H9 (cell line): Measurements from ENCODE around the gene COMMD1. TPM values are rescaled to one million over a fixed set of nuclear protein-coding genes. Genes with fewer than 3 reads are reported as not detected.
"Not testable (repeated sequence)": the region's sequence is repeated elsewhere in the genome, so short reads cannot be mapped to it uniquely, and the experiment has no call there.

Experiments
- DNase-seq: peaks from one replicate; pipeline ENCODE4 v3.0.0-alpha.2; 2017
- H2AFZ ChIP-seq: one replicate; pipeline ENCODE4 v1.6.1; 2013; ENCODE audit warnings: mild to moderate bottlenecking, low read length, control low read depth, moderate library complexity
- H2AK5ac ChIP-seq: 2 replicates; pipeline ENCODE4 v1.6.1; 2013; ENCODE audit warnings: low read length, control low read depth, mixed read lengths; ENCODE audit not compliant: insufficient read length
- H2BK120ac ChIP-seq: one replicate; pipeline ENCODE4 v1.6.1; 2013; ENCODE audit warnings: low read depth, mild to moderate bottlenecking, low read length, control low read depth, inconsistent platforms; ENCODE audit not compliant: poor library complexity, severe bottlenecking
- H2BK12ac ChIP-seq: 2 replicates; pipeline ENCODE4 v1.6.1; 2013; ENCODE audit warnings: low read length, control low read depth, mixed read lengths, low read depth; ENCODE audit not compliant: insufficient read length
- H2BK15ac ChIP-seq: 2 replicates; pipeline ENCODE4 v1.6.1; 2013; ENCODE audit warnings: low read depth, low read length, control low read depth
- H2BK20ac ChIP-seq: one replicate; pipeline ENCODE4 v1.6.1; 2013; ENCODE audit warnings: low read depth, mild to moderate bottlenecking, low read length, control low read depth, inconsistent platforms; ENCODE audit not compliant: poor library complexity, severe bottlenecking
- H2BK5ac ChIP-seq: 2 replicates; pipeline ENCODE4 v1.6.1; 2013; ENCODE audit warnings: low read length, control low read depth, mixed read lengths; ENCODE audit not compliant: insufficient read length
- H3K14ac ChIP-seq: 2 replicates; pipeline ENCODE4 v1.6.1; 2013; ENCODE audit warnings: low read length, control low read depth; ENCODE audit not compliant: insufficient read depth
- H3K18ac ChIP-seq: 2 replicates; pipeline ENCODE4 v1.6.1; 2013; ENCODE audit warnings: low read depth, mild to moderate bottlenecking, mixed read lengths, low read length, control low read depth; ENCODE audit not compliant: insufficient read length
- H3K23ac ChIP-seq: 2 replicates; pipeline ENCODE4 v1.6.1; 2013; ENCODE audit warnings: low read length, control low read depth, mixed read lengths, low read depth; ENCODE audit not compliant: insufficient read length
- H3K23me2 ChIP-seq: 2 replicates; pipeline ENCODE4 v1.6.1; 2013; ENCODE audit warnings: low read depth, mild to moderate bottlenecking, mixed read lengths, low read length, control low read depth; ENCODE audit not compliant: insufficient read length, poor library complexity, severe bottlenecking
- H3K27ac ChIP-seq: 2 replicates; pipeline ENCODE4 v1.5.1; 2013; ENCODE audit warnings: low read length, control low read depth, mixed read lengths, low read depth; ENCODE audit not compliant: insufficient read length
- H3K27me3 ChIP-seq: 2 replicates; pipeline ENCODE4 v1.6.1; 2013; ENCODE audit warnings: low read length, control low read depth, inconsistent platforms; ENCODE audit not compliant: insufficient read depth
- H3K4ac ChIP-seq: 2 replicates; pipeline ENCODE4 v1.6.1; 2013; ENCODE audit warnings: low read depth, mild to moderate bottlenecking, control low read depth, inconsistent platforms, low read length, moderate library complexity
- H3K4me1 ChIP-seq: 2 replicates; pipeline ENCODE4 v1.6.1; 2013; ENCODE audit warnings: low read length, control low read depth, inconsistent platforms; ENCODE audit not compliant: insufficient read depth
- H3K4me2 ChIP-seq: 2 replicates; pipeline ENCODE4 v1.6.1; 2013; ENCODE audit warnings: low read length, control low read depth, mixed read lengths; ENCODE audit not compliant: insufficient read length, insufficient read depth
- H3K56ac ChIP-seq: 2 replicates; pipeline ENCODE4 v1.6.1; 2013; ENCODE audit warnings: low read depth, mild to moderate bottlenecking, mixed read lengths, low read length, control low read depth; ENCODE audit not compliant: insufficient read length
- H3K79me1 ChIP-seq: 2 replicates; pipeline ENCODE4 v1.6.1; 2013; ENCODE audit warnings: low read depth, mild to moderate bottlenecking, moderate library complexity, low read length, control low read depth, inconsistent platforms; ENCODE audit not compliant: insufficient read depth, poor library complexity, severe bottlenecking
- H3K79me2 ChIP-seq: 2 replicates; pipeline ENCODE4 v1.6.1; 2013; ENCODE audit warnings: low read length, control low read depth, inconsistent platforms; ENCODE audit not compliant: insufficient read depth
- H3K9ac ChIP-seq: 2 replicates; pipeline ENCODE4 v1.6.1; 2013; ENCODE audit warnings: low read length, control low read depth, mixed read lengths; ENCODE audit not compliant: insufficient read length; ENCODE audit errors: extremely low read depth
- H3K9me3 ChIP-seq: one replicate; pipeline ENCODE4 v1.6.1; 2013; ENCODE audit warnings: low read depth, low read length, inconsistent platforms; ENCODE audit not compliant: control insufficient read depth
- H3T11ph ChIP-seq: one replicate; pipeline ENCODE4 v1.6.1; 2013; ENCODE audit warnings: mild to moderate bottlenecking, low read length, control low read depth, inconsistent platforms
- H4K20me1 ChIP-seq: one replicate; pipeline ENCODE4 v1.6.1; 2013; ENCODE audit not compliant: control insufficient read depth, insufficient read length, insufficient read depth
- H4K5ac ChIP-seq: 2 replicates; pipeline ENCODE4 v1.6.1; 2013; ENCODE audit warnings: low read depth, mild to moderate bottlenecking, mixed read lengths, low read length, control low read depth; ENCODE audit not compliant: insufficient read length
- H4K8ac ChIP-seq: replicated peaks from 2 replicates; pipeline ENCODE4 v1.6.1; 2013; ENCODE audit warnings: low read length, control low read depth, mixed read lengths, low read depth; ENCODE audit not compliant: insufficient read length
- H4K91ac ChIP-seq: 2 replicates; pipeline ENCODE4 v1.6.1; 2013; ENCODE audit warnings: low read depth, mild to moderate bottlenecking, moderate library complexity, mixed read lengths, low read length, control low read depth; ENCODE audit not compliant: insufficient read length
- H3K27ac Mint-ChIP-seq, 3 experiments: 2 replicates in 2 of 3; 3 replicates in 1 of 3; pipeline ENCODE4 v1.8.0; 2020 to 2021; ENCODE audit warnings: mixed read lengths in 3 of 3, mild to moderate bottlenecking in 1 of 3, moderate library complexity in 1 of 3
- H3K27me3 Mint-ChIP-seq: 2 replicates; pipeline ENCODE4 v1.8.0; 2021; ENCODE audit warnings: low read depth, mild to moderate bottlenecking, moderate library complexity, mixed read lengths
- H3K36me3 Mint-ChIP-seq, 3 experiments: 2 replicates in 2 of 3; 3 replicates in 1 of 3; pipeline ENCODE4 v1.8.0; 2020 to 2021; ENCODE audit warnings: low read depth in 3 of 3, mixed read lengths in 3 of 3; ENCODE audit not compliant: insufficient read depth in 1 of 3
- H3K4me1 Mint-ChIP-seq, 2 experiments: 2 replicates each; pipeline ENCODE4 v1.8.0; 2020; ENCODE audit warnings: mixed read lengths in 2 of 2
- H3K4me3 Mint-ChIP-seq, 2 experiments: 2 replicates in 1 of 2; 3 replicates in 1 of 2; pipeline ENCODE4 v1.8.0; 2020 to 2021; ENCODE audit warnings: mild to moderate bottlenecking in 2 of 2, mixed read lengths in 2 of 2, moderate library complexity in 1 of 2
- H3K9me3 Mint-ChIP-seq, 2 experiments: 2 replicates in 1 of 2; 3 replicates in 1 of 2; pipeline ENCODE4 v1.8.0; 2020; ENCODE audit warnings: mild to moderate bottlenecking in 2 of 2, mixed read lengths in 2 of 2, moderate library complexity in 1 of 2
- CTCF ChIP-seq: fragments of 200-600 bp; sonication (generic); conservative IDR thresholded peaks from 3 replicates; pipeline ENCODE4 v1.8.0; 2021; ENCODE audit warnings: antibody characterized with exemption, mild to moderate bottlenecking
- WGBS: extraction: QIAGEN DNeasy Blood & Tissue Kit; methylation state at CpG from one replicate; pipeline ENCODE4 v1.1.7; 2013; ENCODE audit warnings: missing lambda C conversion rate, low lambda C conversion rate, mixed read lengths; ENCODE audit not compliant: insufficient read length; ENCODE audit errors: extremely low coverage; 5-methylcytosine and 5-hydroxymethylcytosine counted together
- total RNA-seq: library from RNA; stranded (reverse); gene quantifications from 2 replicates; pipeline ENCODE4 v1.2.1, GENCODE V29; 2021

COMMD1 gene
- total RNA-seq, 1 experiment from 2014 or later, result 31.5 TPM

- no peaks in the 10 kb centered on the region for H3K27me3 ChIP-seq
- H3K9ac ChIP-seq, result no peak overlapping the region
- DNase-seq, result no peak
- Mint-ChIP-seq H3K4me1 (peaks cover 11 to 19% of the 10 kb centered on the region in 2 experiments), H3K36me3 (0 out of 7 replicates have a peak, but pooled peaks cover 0 to 2% (median 0%) of the 10 kb centered on the region in 3 experiments), H3K27me3 (no peaks in the 10 kb centered on the region), H3K27ac (no peak overlapping the region; a peak in 1 of 7 replicates), H3K4me3 (no peak overlapping the region), H3K9me3 (no peaks in the 10 kb centered on the region)
- H3K4me2 ChIP-seq, result no peak overlapping the region
- no peak overlapping the region for H2BK120ac ChIP-seq
- H2BK5ac ChIP-seq, result no peak overlapping the region
- no peak overlapping the region for H2BK20ac ChIP-seq
- no peaks in the 10 kb centered on the region for H3K23me2 ChIP-seq
- no peak overlapping the region for H2BK12ac ChIP-seq
- no peak overlapping the region for H2AFZ ChIP-seq
- H3K79me2 ChIP-seq, result no peaks in the 10 kb centered on the region
- H3K27ac ChIP-seq, result no peak overlapping the region
- H3K4me1 ChIP-seq, result peaks cover 2% of the 10 kb centered on the region; the same call in 1 of the 2 replicates
- no peak overlapping the region for H4K91ac ChIP-seq
- H3T11ph ChIP-seq, result no peak overlapping the region
- H4K20me1 ChIP-seq, result no peaks in the 10 kb centered on the region
- no peak for TF ChIP-seq CTCF
- no peak overlapping the region for H2BK15ac ChIP-seq
- no peak overlapping the region for H3K56ac ChIP-seq
- no peak overlapping the region for H4K8ac ChIP-seq
- H3K4ac ChIP-seq, result no peak overlapping the region
- WGBS, result no CpG with 5 or more reads among the region's 5 CpGs
- H4K5ac ChIP-seq, result no peak overlapping the region
- no peak overlapping the region for H3K14ac ChIP-seq
- no peaks in the 10 kb centered on the region for H3K9me3 ChIP-seq
- H3K79me1 ChIP-seq, result no peaks in the 10 kb centered on the region
- H2AK5ac ChIP-seq, result no peak overlapping the region
- no peak overlapping the region for H3K18ac ChIP-seq
- no peak overlapping the region for H3K23ac ChIP-seq
Measured at GRCh38 chr2:62145478-62146100, 240.1 kb downstream of the COMMD1 start.

- H3K9me3 Mint-ChIP-seq, H3K23me2 ChIP-seq, H3K27me3 Mint-ChIP-seq, H3T11ph ChIP-seq, H2AK5ac ChIP-seq, H3K4me3 Mint-ChIP-seq, H4K91ac ChIP-seq, H2BK5ac ChIP-seq, H3K14ac ChIP-seq, H3K9ac ChIP-seq, H2AFZ ChIP-seq, H3K56ac ChIP-seq, H4K20me1 ChIP-seq, H2BK120ac ChIP-seq, H2BK12ac ChIP-seq, H3K79me1 ChIP-seq, H3K9me3 ChIP-seq, H2BK15ac ChIP-seq, H4K5ac ChIP-seq, H4K8ac ChIP-seq, H3K18ac ChIP-seq, H3K4me1 ChIP-seq, H3K4ac ChIP-seq, H3K36me3 Mint-ChIP-seq, H3K27me3 ChIP-seq, H2BK20ac ChIP-seq, H3K27ac ChIP-seq, H3K23ac ChIP-seq, DNase-seq, H3K27ac Mint-ChIP-seq, H3K79me2 ChIP-seq, H3K4me2 ChIP-seq: not testable (repeated sequence)
- no CpG with 5 or more reads among the region's 7 CpGs for whole genome bisulfite sequencing
- peaks cover 23 to 31% of the 10 kb centered on the region in 2 experiments for H3K4me1 Mint-ChIP-seq
Measured at GRCh38 chr2:62146790-62147189, 241.3 kb downstream of the COMMD1 start.
